Gastroesophageal sphincter (tissue), 3 donors: ENCODE measurements around the gene TCF4.

Experiments
- EP300 ChIP-seq: sonication (generic); formaldehyde crosslinking; IDR thresholded peaks from one replicate; pipeline ENCODE4 v1.6.1; 2017; ENCODE audit warnings: antibody characterized with exemption, mild to moderate bottlenecking
- POLR2AphosphoS5 ChIP-seq: sonication (generic); formaldehyde crosslinking; IDR thresholded peaks from one replicate; pipeline ENCODE4 v1.6.1; 2017; ENCODE audit warnings: antibody characterized with exemption
- TF ChIP-seq, protein P1 (sequence below), 4 experiments: fragments of 200-600 bp in 2 of 4; fragments of 450-650 bp in 2 of 4; sonication (generic) in 1 of 4; IDR thresholded peaks; one replicate each; pipeline ENCODE4 v1.5.1; 2017 to 2019; ENCODE audit warnings: antibody characterized with exemption in 4 of 4, mild to moderate bottlenecking in 2 of 4, moderate library complexity in 2 of 4

DNA sequence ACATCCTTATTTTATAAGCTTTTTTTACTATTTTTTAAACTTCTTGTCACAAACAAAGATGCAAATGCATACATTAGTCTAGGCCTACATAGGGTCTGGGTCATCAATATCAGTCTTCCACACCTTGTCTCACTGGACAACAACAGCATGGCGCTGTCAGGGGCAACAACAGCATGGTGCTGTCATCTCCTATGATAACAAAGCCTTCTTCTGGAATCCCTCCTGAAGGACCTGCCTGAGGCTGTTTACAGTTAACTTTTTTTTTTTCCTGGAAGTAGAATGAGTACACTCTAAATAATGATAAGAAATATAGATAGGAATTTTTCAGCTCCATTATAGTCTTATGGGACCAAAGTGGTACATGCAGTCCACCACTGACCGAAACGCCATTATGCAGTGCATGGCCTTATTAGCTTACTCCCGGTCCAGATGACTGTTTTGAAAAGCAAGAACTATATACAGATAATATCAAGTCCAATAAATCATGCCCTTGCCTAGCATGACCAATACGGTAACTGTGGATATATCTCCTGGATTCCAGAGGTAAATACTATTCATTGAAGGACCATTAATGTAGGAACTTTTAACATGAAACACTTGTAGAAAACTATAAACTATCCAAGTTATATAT lies 38.4 kb downstream of the TCF4 start:
- TF ChIP-seq, protein P1, sequence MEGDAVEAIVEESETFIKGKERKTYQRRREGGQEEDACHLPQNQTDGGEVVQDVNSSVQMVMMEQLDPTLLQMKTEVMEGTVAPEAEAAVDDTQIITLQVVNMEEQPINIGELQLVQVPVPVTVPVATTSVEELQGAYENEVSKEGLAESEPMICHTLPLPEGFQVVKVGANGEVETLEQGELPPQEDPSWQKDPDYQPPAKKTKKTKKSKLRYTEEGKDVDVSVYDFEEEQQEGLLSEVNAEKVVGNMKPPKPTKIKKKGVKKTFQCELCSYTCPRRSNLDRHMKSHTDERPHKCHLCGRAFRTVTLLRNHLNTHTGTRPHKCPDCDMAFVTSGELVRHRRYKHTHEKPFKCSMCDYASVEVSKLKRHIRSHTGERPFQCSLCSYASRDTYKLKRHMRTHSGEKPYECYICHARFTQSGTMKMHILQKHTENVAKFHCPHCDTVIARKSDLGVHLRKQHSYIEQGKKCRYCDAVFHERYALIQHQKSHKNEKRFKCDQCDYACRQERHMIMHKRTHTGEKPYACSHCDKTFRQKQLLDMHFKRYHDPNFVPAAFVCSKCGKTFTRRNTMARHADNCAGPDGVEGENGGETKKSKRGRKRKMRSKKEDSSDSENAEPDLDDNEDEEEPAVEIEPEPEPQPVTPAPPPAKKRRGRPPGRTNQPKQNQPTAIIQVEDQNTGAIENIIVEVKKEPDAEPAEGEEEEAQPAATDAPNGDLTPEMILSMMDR (IDR thresholded peaks at IDR 0.05): no peak
- no peak for TF ChIP-seq POLR2AphosphoS5
- TF ChIP-seq EP300: no peak
